ENCODE data around the gene GPR78. TPM values are rescaled to one million over a fixed set of nuclear protein-coding genes. Genes with fewer than 3 reads are reported as not detected.

GPR78 gene
- total and polyA plus RNA-seq, 2 of the 4 experiments (the other 2 are of a cell fraction) = under 0.01 to 0.10 TPM

DNA sequence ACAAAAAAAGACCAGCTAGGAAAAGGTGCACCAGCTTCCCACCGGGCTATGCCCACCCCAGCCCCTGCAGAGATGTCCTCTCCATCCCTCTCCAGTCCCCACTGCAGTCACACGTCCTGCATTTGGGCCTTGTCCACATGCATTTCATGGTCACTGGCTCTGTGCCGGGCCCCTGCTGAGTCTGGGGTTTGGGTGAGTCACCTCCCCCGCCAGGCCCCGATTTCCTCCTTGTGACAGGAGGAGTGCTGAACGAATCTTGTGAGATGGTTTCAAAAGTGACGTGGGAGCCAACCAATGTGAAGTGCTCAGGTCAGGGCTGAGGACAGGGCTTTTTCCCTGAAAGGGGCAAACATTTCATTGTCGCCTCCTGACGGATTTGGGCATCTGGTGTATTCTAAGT is 19.5 kb downstream of the GPR78 start:
- H2AK5ac ChIP-seq (ENCODE audit: low read depth, low read length) = no peak overlapping the region
- ATAC-seq (ENCODE audit: low read depth) = peak; percentile 90
- no peak overlapping the region for H3K14ac ChIP-seq (replicated peaks; ENCODE audit: low read depth, low read length)
- no peak overlapping the region for H3K4ac ChIP-seq (ENCODE audit: low read depth, low read length)
- no peaks in the 10 kb centered on the region for H3K79me1 ChIP-seq (ENCODE audit: low read depth in 1 of 2, low read length in 2 of 2)
- H4K8ac ChIP-seq (ENCODE audit: low read depth in 2 of 2, low read length in 2 of 2) = no peak overlapping the region
- ChIA-PET POLR2A (ENCODE audit: unreplicated experiment) (no interaction called here), CTCF (interaction anchor here (1.5 kb wide), 1 partner anchor 7 kb away, joined by 5 read pairs; no protein-coding TSS in a partner anchor)
- H3K4me3 ChIP-seq (ENCODE audit: insufficient read depth, low read depth, low read length) = no peak overlapping the region
- H3K27me3 ChIP-seq (ENCODE audit: control insufficient read depth, insufficient read depth, low read length) = no peaks in the 10 kb centered on the region; the same call in 1 of the 2 replicates
- H2BK15ac ChIP-seq (ENCODE audit: low read depth, low read length) = no peak overlapping the region
- no TSS peak for BruUV-seq (replicated peaks)
- peaks cover 3% of the 10 kb centered on the region; the same call in 1 of the 2 replicates for H3K4me1 ChIP-seq (ENCODE audit: control insufficient read depth, insufficient read depth, low read length)
- H4K91ac ChIP-seq (ENCODE audit: insufficient read depth, low read depth, low read length) = no peak overlapping the region
- H4K20me1 ChIP-seq (ENCODE audit: insufficient read depth, low read length) = peaks cover 8% of the 10 kb centered on the region; the same call in 1 of the 2 replicates
- dilution Hi-C loops (cut with HindIII; ENCODE audit: low sequenced_read_pairs, unreplicated experiment) = no loop called here
- no peak overlapping the region for H3K27ac ChIP-seq (ENCODE audit: insufficient read depth, low read length)
- no peak overlapping the region for H2BK120ac ChIP-seq (ENCODE audit: low read depth, low read length)
- peak; percentile 82 for DNase-seq
- H2AFZ ChIP-seq (replicated peaks; ENCODE audit: low read length, poor library complexity) = no peak overlapping the region
- no peak overlapping the region for H2BK20ac ChIP-seq (ENCODE audit: low read depth, low read length)
- no peak overlapping the region for H3K4me2 ChIP-seq (ENCODE audit: low read depth, low read length)
- H4K5ac ChIP-seq (ENCODE audit: low read depth, low read length) = no peak overlapping the region
- H2AK9ac ChIP-seq (replicated peaks; ENCODE audit: low read depth, low read length, poor library complexity) = peak overlapping the region; percentile 52
- no peak overlapping the region for H3K9ac ChIP-seq (ENCODE audit: low read depth, low read length)
- TF ChIP-seq, protein P1, sequence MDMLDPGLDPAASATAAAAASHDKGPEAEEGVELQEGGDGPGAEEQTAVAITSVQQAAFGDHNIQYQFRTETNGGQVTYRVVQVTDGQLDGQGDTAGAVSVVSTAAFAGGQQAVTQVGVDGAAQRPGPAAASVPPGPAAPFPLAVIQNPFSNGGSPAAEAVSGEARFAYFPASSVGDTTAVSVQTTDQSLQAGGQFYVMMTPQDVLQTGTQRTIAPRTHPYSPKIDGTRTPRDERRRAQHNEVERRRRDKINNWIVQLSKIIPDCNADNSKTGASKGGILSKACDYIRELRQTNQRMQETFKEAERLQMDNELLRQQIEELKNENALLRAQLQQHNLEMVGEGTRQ (IDR thresholded peaks at IDR 0.05; ENCODE audit: low read depth, low read length) = peak; percentile 15; the same call in 1 of the 2 replicates
- TF ChIP-seq SMC3 (IDR thresholded peaks at IDR 0.05; ENCODE audit: low read depth, low read length) (no peak), MAZ (IDR thresholded peaks at IDR 0.05; ENCODE audit: borderline replicate concordance, low read depth, low read length) (peak; percentile 30; the same call in 1 of the 2 replicates), FOS (IDR thresholded peaks at IDR 0.05; ENCODE audit: low read depth, low read length) (peak; percentile 59; the same call in 1 of the 2 replicates)
- no peaks in the 10 kb centered on the region for H3K9me1 ChIP-seq (ENCODE audit: insufficient read depth, low read length)
- peaks cover 43% of the 10 kb centered on the region; the same call in 1 of the 2 replicates for H3K36me3 ChIP-seq (ENCODE audit: control insufficient read depth, insufficient read depth, low read length)
- intact Hi-C loops (cut with micrococcal nuclease) = no loop called here
- in situ Hi-C loops (cut with MboI; ENCODE audit: low sequenced_read_pairs) = loop anchor here (25.0 kb wide), 1 partner anchor 387 kb away; no protein-coding TSS in a partner anchor
- WGBS, 2 experiments (ENCODE audit: extremely low coverage in 2 of 2, insufficient read length in 1 of 2) = 43% methylated on average over 1 of the region's 9 CpGs; no CpG with 5 or more reads in 1 of the 2 experiments
- no peaks in the 10 kb centered on the region for H3K9me3 ChIP-seq (ENCODE audit: control insufficient read depth, insufficient read depth, low read length)
- H2BK5ac ChIP-seq (ENCODE audit: low read depth, low read length, poor library complexity, severe bottlenecking) = no peak overlapping the region
- no peak overlapping the region for H3K23ac ChIP-seq (ENCODE audit: low read depth, low read length)
- H3K18ac ChIP-seq (ENCODE audit: low read depth, low read length) = no peak overlapping the region
- no peak overlapping the region for H3K56ac ChIP-seq (ENCODE audit: extremely low read depth, insufficient read depth, low read length)

Measured in IMR-90 (cell line).